ENCODE data around the gene TICAM1.
"Not testable (repeated sequence)": the region's sequence is repeated elsewhere in the genome, so short reads cannot be mapped to it uniquely, and the experiment has no call there.

Gene TICAM1

GRCh38 chr19:4800591-4801081 lies 30.9 kb downstream of the TICAM1 start:
- Histone ChIP-seq H3K9me3 (ENCODE audit: insufficient read depth, low read depth, low read length) (no peaks in the 10 kb centered on the region), H3K4me3 (ENCODE audit: low read length) (no peak overlapping the region), H3K27me3 (ENCODE audit: insufficient read depth, low read length) (no peaks in the 10 kb centered on the region), H3K9ac (ENCODE audit: low read depth, low read length) (no peak overlapping the region), H3K27ac (ENCODE audit: low read length) (no peak overlapping the region), H3K4me1 (ENCODE audit: insufficient read depth, low read length) (no peaks in the 10 kb centered on the region), H3K36me3 (ENCODE audit: insufficient read depth, low read depth, low read length) (peaks cover 17% of the 10 kb centered on the region)

- H3K27ac ChIP-seq (ENCODE audit: low read length): no peak overlapping the region
- H3K27me3 ChIP-seq (ENCODE audit: insufficient read depth, low read length): no peaks in the 10 kb centered on the region
- H3K4me1 ChIP-seq (ENCODE audit: insufficient read depth, low read length): no peaks in the 10 kb centered on the region; the same call in 1 of the 2 replicates
- no peak overlapping the region for H3K9ac ChIP-seq (ENCODE audit: low read depth, low read length)
- H3K4me3 ChIP-seq (ENCODE audit: low read length): no peak overlapping the region
- H3K36me3 ChIP-seq (ENCODE audit: insufficient read depth, low read depth, low read length): peaks cover 40% of the 10 kb centered on the region
- H3K9me3 ChIP-seq (ENCODE audit: insufficient read depth, low read depth, low read length): no peaks in the 10 kb centered on the region
Observed at GRCh38 chr19:4795400-4795799, 36.1 kb downstream of the TICAM1 start.

- Histone ChIP-seq H3K4me3 (ENCODE audit: low read length) (no peak overlapping the region), H3K27ac (ENCODE audit: low read length) (no peak overlapping the region), H3K27me3 (ENCODE audit: insufficient read depth, low read length) (no peaks in the 10 kb centered on the region), H3K4me1 (ENCODE audit: insufficient read depth, low read length) (no peaks in the 10 kb centered on the region; the same call in 1 of the 2 replicates), H3K9ac (ENCODE audit: low read depth, low read length) (no peak overlapping the region), H3K36me3 (ENCODE audit: insufficient read depth, low read depth, low read length) (peaks cover 40% of the 10 kb centered on the region), H3K9me3 (ENCODE audit: insufficient read depth, low read depth, low read length) (no peaks in the 10 kb centered on the region)
Observed at GRCh38 chr19:4794971-4795370, 36.5 kb downstream of the TICAM1 start.

DNA sequence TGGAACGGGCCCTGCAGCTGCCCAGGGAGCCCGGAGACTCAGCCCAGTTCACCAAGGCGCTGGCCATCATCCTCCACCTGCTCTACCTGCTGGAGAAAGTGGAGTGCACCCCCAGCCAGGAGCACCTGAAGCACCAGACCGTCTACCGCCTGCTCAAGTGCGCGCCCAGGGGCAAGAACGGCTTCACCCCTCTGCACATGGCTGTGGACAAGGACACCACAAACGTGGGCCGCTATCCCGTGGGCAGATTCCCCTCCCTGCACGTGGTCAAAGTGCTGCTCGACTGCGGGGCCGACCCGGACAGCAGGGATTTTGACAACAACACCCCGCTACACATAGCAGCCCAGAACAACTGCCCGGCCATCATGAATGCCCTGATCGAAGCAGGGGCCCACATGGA lies 38.2 kb downstream of the TICAM1 start:
- not testable (repeated sequence) for H3K4me3 ChIP-seq (ENCODE audit: low read length); H3K4me1 ChIP-seq (ENCODE audit: insufficient read depth, low read length); H3K9me3 ChIP-seq (ENCODE audit: insufficient read depth, low read depth, low read length); H3K27ac ChIP-seq (ENCODE audit: low read length); H3K9ac ChIP-seq (ENCODE audit: low read depth, low read length); H3K27me3 ChIP-seq (ENCODE audit: insufficient read depth, low read length)
- peaks cover 40% of the 10 kb centered on the region for H3K36me3 ChIP-seq (ENCODE audit: insufficient read depth, low read depth, low read length)

GRCh38 chr19:4792866-4793195 lies 38.7 kb downstream of the TICAM1 start:
- Histone ChIP-seq H3K4me3 (ENCODE audit: low read length) (peak overlapping the region; percentile 85; the same call in 1 of the 2 replicates), H3K36me3 (ENCODE audit: insufficient read depth, low read depth, low read length) (peaks cover 40% of the 10 kb centered on the region), H3K9ac (ENCODE audit: low read depth, low read length) (peak overlapping the region; percentile 91; the same call in 1 of the 2 replicates)
- not testable (repeated sequence) for H3K4me1 ChIP-seq (ENCODE audit: insufficient read depth, low read length); H3K9me3 ChIP-seq (ENCODE audit: insufficient read depth, low read depth, low read length); H3K27ac ChIP-seq (ENCODE audit: low read length); H3K27me3 ChIP-seq (ENCODE audit: insufficient read depth, low read length)

DNA sequence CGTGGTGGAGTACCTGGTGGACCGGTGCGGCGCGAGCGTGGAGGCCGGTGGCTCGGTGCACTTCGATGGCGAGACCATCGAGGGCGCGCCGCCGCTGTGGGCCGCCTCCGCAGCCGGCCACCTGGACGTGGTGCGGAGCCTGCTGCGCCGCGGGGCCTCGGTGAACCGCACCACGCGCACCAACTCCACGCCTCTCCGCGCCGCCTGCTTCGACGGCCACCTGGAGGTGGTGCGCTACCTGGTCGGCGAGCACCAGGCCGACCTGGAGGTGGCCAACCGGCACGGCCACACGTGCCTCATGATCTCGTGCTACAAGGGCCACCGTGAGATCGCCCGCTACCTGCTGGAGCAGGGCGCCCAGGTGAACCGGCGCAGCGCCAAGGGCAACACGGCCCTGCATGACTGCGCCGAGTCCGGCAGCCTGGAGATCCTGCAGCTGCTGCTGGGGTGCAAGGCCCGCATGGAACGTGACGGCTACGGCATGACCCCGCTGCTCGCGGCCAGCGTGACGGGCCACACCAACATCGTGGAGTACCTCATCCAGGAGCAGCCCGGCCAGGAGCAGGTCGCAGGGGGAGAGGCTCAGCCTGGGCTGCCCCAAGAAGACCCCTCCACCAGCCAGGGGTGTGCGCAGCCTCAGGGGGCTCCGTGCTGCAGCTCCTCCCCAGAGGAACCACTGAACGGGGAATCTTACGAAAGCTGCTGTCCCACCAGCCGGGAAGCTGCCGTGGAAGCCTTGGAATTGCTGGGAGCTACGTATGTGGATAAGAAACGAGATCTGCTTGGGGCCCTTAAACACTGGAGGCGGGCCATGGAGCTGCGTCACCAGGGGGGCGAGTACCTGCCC lies 39.3 kb downstream of the TICAM1 start:
- peak overlapping the region; percentile 69 for H3K27ac ChIP-seq (ENCODE audit: low read length)
- peak overlapping the region; percentile 91 for H3K9ac ChIP-seq (ENCODE audit: low read depth, low read length)
- H3K36me3 ChIP-seq (ENCODE audit: insufficient read depth, low read depth, low read length): peaks cover 36% of the 10 kb centered on the region
- not testable (repeated sequence) for H3K27me3 ChIP-seq (ENCODE audit: insufficient read depth, low read length); H3K9me3 ChIP-seq (ENCODE audit: insufficient read depth, low read depth, low read length); H3K4me1 ChIP-seq (ENCODE audit: insufficient read depth, low read length)
- peak overlapping the region; percentile 85 for H3K4me3 ChIP-seq (ENCODE audit: low read length)

DNA sequence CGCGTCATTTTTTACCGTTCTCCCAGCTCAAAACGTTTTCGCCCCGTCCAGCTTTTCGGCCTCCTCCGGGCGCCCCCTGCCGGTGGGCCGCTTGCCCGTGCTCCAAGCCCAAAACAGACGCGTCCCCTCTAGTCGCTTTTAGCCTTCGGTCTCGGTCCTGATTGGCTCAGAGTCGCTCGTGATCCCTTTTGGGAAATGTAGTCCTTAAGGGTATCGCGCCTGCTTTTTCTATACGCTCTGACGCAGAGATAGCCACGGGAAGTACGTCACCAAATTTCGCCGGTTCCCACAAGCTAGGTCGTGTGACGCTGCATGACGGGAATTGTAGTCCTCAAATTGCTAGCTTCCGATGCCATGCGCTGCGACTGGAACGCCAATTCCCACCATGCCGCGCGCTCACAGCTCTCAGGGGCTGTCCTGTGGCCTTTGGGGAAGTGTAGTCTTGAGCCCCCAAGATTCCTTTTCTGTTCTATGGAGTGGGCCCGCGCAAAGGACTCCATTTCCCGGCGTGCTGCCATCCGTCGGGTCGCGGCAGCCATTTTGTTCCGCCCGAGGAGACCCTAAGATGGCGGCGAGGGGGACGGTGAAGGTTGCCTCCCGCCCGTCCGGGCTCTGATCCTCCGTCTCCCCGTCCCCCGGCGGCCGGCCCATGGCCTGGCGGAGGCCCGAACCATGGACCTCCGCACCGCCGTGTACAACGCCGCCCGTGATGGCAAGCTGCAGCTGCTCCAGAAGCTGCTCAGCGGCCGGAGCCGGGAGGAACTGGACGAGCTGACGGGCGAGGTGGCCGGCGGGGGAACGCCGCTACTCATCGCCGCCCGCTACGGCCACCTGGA lies 40.1 kb downstream of the TICAM1 start, which contains the start of gene FEM1A:
Gene FEM1A (plus strand): TSS at position 552 of the 836 bp plus-strand sequence. CDS start 121 bp downstream, at position 673.
- peak within 1 kb of the TSS; percentile 91 for H3K9ac ChIP-seq (ENCODE audit: low read depth, low read length)
- peaks cover 30% of the 10 kb centered on the region for H3K36me3 ChIP-seq (ENCODE audit: insufficient read depth, low read depth, low read length)
- H3K27me3 ChIP-seq (ENCODE audit: insufficient read depth, low read length): no peaks in the 10 kb centered on the region
- no peaks in the 10 kb centered on the region for H3K9me3 ChIP-seq (ENCODE audit: insufficient read depth, low read depth, low read length)
- H3K27ac ChIP-seq (ENCODE audit: low read length): peak within 1 kb of the TSS; percentile 69
- H3K4me1 ChIP-seq (ENCODE audit: insufficient read depth, low read length): no peaks in the 10 kb centered on the region; the same call in 1 of the 2 replicates
- H3K4me3 ChIP-seq (ENCODE audit: low read length): peak within 1 kb of the TSS; percentile 85

- H3K4me3 ChIP-seq (ENCODE audit: low read length); H3K9me3 ChIP-seq (ENCODE audit: insufficient read depth, low read depth, low read length); H3K9ac ChIP-seq (ENCODE audit: low read depth, low read length); H3K27ac ChIP-seq (ENCODE audit: low read length); H3K36me3 ChIP-seq (ENCODE audit: insufficient read depth, low read depth, low read length); H3K27me3 ChIP-seq (ENCODE audit: insufficient read depth, low read length); H3K4me1 ChIP-seq (ENCODE audit: insufficient read depth, low read length): not testable (repeated sequence)
Observed at GRCh38 chr19:4786412-4787016, 45.0 kb downstream of the TICAM1 start.

GRCh38 chr19:4781801-4782200 lies 49.7 kb downstream of the TICAM1 start:
- Histone ChIP-seq H3K4me1 (ENCODE audit: insufficient read depth, low read length) (no peaks in the 10 kb centered on the region), H3K27ac (ENCODE audit: low read length) (no peak overlapping the region), H3K27me3 (ENCODE audit: insufficient read depth, low read length) (0 out of 2 replicates have a peak, but pooled peaks cover 3% of the 10 kb centered on the region), H3K4me3 (ENCODE audit: low read length) (no peak overlapping the region), H3K36me3 (ENCODE audit: insufficient read depth, low read depth, low read length) (no peaks in the 10 kb centered on the region), H3K9ac (ENCODE audit: low read depth, low read length) (no peak overlapping the region), H3K9me3 (ENCODE audit: insufficient read depth, low read depth, low read length) (no peaks in the 10 kb centered on the region)

- Histone ChIP-seq H3K27me3 (ENCODE audit: insufficient read depth, low read length) (peaks cover 4% of the 10 kb centered on the region; the same call in 1 of the 2 replicates), H3K27ac (ENCODE audit: low read length) (no peak overlapping the region), H3K9ac (ENCODE audit: low read depth, low read length) (no peak overlapping the region), H3K36me3 (ENCODE audit: insufficient read depth, low read depth, low read length) (no peaks in the 10 kb centered on the region), H3K4me1 (ENCODE audit: insufficient read depth, low read length) (no peaks in the 10 kb centered on the region), H3K4me3 (ENCODE audit: low read length) (no peak overlapping the region), H3K9me3 (ENCODE audit: insufficient read depth, low read depth, low read length) (no peaks in the 10 kb centered on the region)
Observed at GRCh38 chr19:4780860-4781259, 50.7 kb downstream of the TICAM1 start.

GRCh38 chr19:4778124-4778523 lies 53.4 kb downstream of the TICAM1 start:
- H3K36me3 ChIP-seq (ENCODE audit: insufficient read depth, low read depth, low read length); H3K9ac ChIP-seq (ENCODE audit: low read depth, low read length); H3K9me3 ChIP-seq (ENCODE audit: insufficient read depth, low read depth, low read length); H3K4me1 ChIP-seq (ENCODE audit: insufficient read depth, low read length); H3K4me3 ChIP-seq (ENCODE audit: low read length); H3K27ac ChIP-seq (ENCODE audit: low read length): not testable (repeated sequence)
- peaks cover 15% of the 10 kb centered on the region; the same call in 1 of the 2 replicates for H3K27me3 ChIP-seq (ENCODE audit: insufficient read depth, low read length)

All from iPS-20b (cell line).